GM18502 (cell line): Measurements from ENCODE around the gene CTAGE6.
"Not testable (repeated sequence)": the region's sequence is repeated elsewhere in the genome, so short reads cannot be mapped to it uniquely, and the experiment has no call there.

Experiments
- ATAC-seq: cut with Tn5 transposase; IDR thresholded peaks from one replicate; pipeline ENCODE4 v1.9.1; 2021; ENCODE audit warnings: mild to moderate bottlenecking; ENCODE audit not compliant: unreplicated experiment, poor library complexity

The CTAGE6 gene

GRCh38 chr7:143720335-143720734 is 37.2 kb downstream of the CTAGE6 start:
- ATAC-seq, result not testable (repeated sequence)

- not testable (repeated sequence) for ATAC-seq
Observed at GRCh38 chr7:143715543-143716193, 41.8 kb downstream of the CTAGE6 start.

- not testable (repeated sequence) for ATAC-seq
Observed at GRCh38 chr7:143714581-143715454, 42.7 kb downstream of the CTAGE6 start.

GRCh38 chr7:143712381-143712780 is 45.1 kb downstream of the CTAGE6 start:
- not testable (repeated sequence) for ATAC-seq

- ATAC-seq, result not testable (repeated sequence)
Observed at GRCh38 chr7:143711727-143712324, 45.7 kb downstream of the CTAGE6 start.

- not testable (repeated sequence) for ATAC-seq
Observed at GRCh38 chr7:143709895-143710294, 47.6 kb downstream of the CTAGE6 start.
